ENCODE data around the gene ACCSL. TPM values are rescaled to one million over a fixed set of nuclear protein-coding genes. Genes with fewer than 3 reads are reported as not detected.
A peak's percentile ranks its signal among the peaks of the same experiment; 100 is the strongest.

The ACCSL gene
- total RNA-seq, 1 donor from 2014 or later = not detected

DNA sequence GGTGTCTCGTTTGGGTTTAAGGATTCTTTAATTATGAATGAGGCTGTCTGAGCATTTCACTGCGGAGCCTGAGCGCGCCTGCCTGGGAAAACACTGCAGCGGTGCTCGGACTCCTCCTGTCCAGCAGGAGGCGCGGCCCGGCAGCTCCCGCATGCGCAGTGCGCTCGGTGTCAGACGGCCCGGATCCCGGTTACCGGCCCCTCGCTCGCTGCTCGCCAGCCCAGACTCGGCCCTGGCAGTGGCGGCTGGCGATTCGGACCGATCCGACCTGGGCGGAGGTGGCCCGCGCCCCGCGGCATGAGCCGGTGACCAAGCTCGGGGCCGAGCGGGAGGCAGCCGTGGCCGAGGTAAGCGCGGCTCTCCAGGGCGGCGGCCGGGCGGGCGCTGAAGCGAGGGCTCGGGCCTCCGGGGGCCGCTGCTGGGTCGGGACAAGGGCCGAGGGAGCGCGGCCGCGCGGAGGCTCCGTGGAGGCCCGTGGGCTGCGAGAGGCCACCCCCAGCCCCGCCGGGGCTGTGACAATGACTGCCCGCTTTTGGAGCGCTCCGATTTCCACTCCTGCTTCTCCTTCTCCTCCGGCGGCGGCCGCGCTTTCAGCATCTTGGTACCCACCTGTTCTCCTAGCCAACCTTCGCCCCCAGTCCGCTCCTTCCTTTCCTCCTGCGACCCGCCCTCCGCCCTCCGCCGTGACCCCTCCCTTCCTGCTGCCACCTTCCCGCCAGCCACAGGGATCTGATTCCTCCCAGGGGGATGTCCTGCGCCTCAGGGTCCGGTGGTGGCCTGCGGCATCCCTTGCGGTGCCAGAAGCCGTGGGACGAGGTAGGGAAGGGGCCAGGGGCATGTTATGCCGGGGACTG lies 48.0 kb downstream of the ACCSL start, which contains the start of gene EXT2:
Gene EXT2 (plus strand): TSS at position 173 of the 854 bp plus-strand sequence. CDS start 12,035 bp downstream, outside the sequence.
- peaks cover 8% of the 10 kb centered on the region for H3K36me3 Mint-ChIP-seq (ENCODE audit: low read depth)
- DNase-seq (ENCODE audit: low spot score) = peak; percentile 82
- intact Hi-C loops (cut with micrococcal nuclease) = loop anchor here (2.0 to 10.0 kb wide), 4 partner anchors 153 to 859 kb away; partner anchors contain the start of genes API5, C11orf96 and TP53I11
- H3K27ac Mint-ChIP-seq = peak within 1 kb of the TSS; percentile 50
- no peaks in the 10 kb centered on the region for H3K27me3 Mint-ChIP-seq (ENCODE audit: insufficient read depth)
- peak within 1 kb of the TSS; percentile 87 for H3K4me3 Mint-ChIP-seq
- peaks cover 30% of the 10 kb centered on the region for H3K4me1 Mint-ChIP-seq (ENCODE audit: low read depth)
- no peaks in the 10 kb centered on the region for H3K9me3 Mint-ChIP-seq

DNA sequence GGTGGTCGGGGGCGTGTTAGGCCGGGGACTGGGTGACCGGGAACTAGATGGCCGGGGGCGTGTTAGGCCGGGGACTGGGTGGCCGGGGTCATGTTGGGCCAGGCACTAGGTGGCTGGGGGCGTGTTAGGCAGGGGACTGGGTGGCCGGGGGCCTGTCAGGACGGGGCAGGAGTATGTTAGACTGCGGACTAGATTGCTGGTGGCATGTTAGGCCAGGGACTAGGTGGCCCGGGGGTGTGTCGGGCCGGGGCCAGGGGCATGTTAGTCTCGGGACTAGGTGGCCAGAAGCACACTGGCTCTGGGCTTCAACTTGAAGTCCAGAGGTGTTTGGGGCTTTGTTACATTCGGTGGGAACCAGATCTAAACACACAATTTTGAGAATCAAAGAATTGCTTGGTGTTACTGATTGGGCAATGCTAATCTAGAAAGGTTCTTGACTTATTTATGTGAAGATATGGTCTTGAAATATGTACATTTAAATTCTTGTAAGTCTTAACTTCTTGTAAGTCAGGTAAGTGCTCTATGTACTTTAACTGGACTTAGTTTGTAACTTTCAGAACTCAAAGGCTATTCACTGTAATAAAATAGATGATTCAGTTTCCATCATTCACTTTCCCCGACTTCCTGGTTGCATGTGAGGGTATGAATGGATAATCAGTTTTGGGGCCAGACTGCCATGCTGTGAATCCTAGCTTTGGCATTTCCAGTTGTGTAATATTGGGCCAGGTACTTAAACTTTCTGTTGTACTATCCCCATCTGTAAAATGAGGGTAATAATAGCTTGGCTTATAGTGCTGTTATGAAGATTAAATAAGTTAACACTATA lies 48.8 kb downstream of the ACCSL start:
- Mint-ChIP-seq H3K4me1 (ENCODE audit: low read depth) (peaks cover 30% of the 10 kb centered on the region), H3K27ac (no peak overlapping the region), H3K4me3 (peak overlapping the region; percentile 87), H3K36me3 (ENCODE audit: low read depth) (peaks cover 8% of the 10 kb centered on the region), H3K9me3 (no peaks in the 10 kb centered on the region), H3K27me3 (ENCODE audit: insufficient read depth) (no peaks in the 10 kb centered on the region)
- intact Hi-C loops (cut with micrococcal nuclease) = loop anchor here (10.0 kb wide), 1 partner anchor 858 kb away; the partner anchor contains the start of gene TP53I11
- DNase-seq (ENCODE audit: low spot score) = no peak

DNA sequence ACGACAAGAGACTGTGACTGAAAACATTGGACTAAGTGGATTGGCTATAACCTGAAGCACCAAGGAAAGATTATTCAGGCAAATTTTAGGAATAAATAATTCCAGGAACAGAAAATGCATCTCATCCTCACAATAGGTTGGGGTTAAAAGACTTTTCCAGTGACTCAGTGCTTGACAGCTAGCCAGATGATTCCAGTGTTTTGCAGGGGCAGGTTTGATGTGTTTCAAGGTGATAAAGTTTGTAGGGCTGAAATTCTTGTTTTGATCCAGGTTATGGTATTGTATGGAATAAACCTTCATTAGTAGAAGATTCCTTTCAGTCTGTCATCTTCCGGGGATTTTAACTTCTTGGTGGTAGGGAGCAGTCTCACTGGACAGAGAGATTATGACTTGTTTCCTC lies 50.0 kb downstream of the ACCSL start:
- intact Hi-C loops (cut with micrococcal nuclease) = loop anchor here (10.0 kb wide), 1 partner anchor 857 kb away; the partner anchor contains the start of gene TP53I11
- no peaks in the 10 kb centered on the region for H3K9me3 Mint-ChIP-seq
- H3K4me1 Mint-ChIP-seq (ENCODE audit: low read depth) = peaks cover 30% of the 10 kb centered on the region
- peaks cover 8% of the 10 kb centered on the region for H3K36me3 Mint-ChIP-seq (ENCODE audit: low read depth)
- no peak overlapping the region for H3K4me3 Mint-ChIP-seq
- H3K27me3 Mint-ChIP-seq (ENCODE audit: insufficient read depth) = no peaks in the 10 kb centered on the region
- DNase-seq (ENCODE audit: low spot score) = no peak
- no peak overlapping the region for H3K27ac Mint-ChIP-seq

DNA sequence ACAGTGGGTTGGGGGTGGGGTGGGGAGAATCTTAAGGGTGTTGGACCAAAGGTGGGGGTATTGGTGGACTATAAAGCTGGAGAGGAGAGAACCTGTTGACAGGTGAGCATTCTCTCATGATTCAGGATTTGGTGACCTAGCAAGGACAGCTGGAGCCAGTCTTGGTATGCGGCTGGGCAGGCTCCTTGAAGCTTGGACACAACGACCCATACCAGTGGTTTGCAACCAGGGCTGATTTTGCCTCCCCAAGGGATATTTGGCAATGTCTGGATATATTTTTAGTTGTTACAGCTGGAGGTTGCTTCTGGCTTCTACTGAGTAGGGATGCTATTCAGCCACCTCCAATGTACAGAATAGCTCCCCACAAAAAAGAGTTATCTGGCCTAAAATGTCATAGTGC lies 53.3 kb downstream of the ACCSL start:
- Mint-ChIP-seq H3K27me3 (ENCODE audit: insufficient read depth) (no peaks in the 10 kb centered on the region), H3K4me3 (no peak overlapping the region), H3K9me3 (no peaks in the 10 kb centered on the region), H3K4me1 (ENCODE audit: low read depth) (peaks cover 15% of the 10 kb centered on the region), H3K27ac (no peak overlapping the region), H3K36me3 (ENCODE audit: low read depth) (peaks cover 12% of the 10 kb centered on the region)
- DNase-seq (ENCODE audit: low spot score) = no peak
- intact Hi-C loops (cut with micrococcal nuclease) = no loop called here

DNA sequence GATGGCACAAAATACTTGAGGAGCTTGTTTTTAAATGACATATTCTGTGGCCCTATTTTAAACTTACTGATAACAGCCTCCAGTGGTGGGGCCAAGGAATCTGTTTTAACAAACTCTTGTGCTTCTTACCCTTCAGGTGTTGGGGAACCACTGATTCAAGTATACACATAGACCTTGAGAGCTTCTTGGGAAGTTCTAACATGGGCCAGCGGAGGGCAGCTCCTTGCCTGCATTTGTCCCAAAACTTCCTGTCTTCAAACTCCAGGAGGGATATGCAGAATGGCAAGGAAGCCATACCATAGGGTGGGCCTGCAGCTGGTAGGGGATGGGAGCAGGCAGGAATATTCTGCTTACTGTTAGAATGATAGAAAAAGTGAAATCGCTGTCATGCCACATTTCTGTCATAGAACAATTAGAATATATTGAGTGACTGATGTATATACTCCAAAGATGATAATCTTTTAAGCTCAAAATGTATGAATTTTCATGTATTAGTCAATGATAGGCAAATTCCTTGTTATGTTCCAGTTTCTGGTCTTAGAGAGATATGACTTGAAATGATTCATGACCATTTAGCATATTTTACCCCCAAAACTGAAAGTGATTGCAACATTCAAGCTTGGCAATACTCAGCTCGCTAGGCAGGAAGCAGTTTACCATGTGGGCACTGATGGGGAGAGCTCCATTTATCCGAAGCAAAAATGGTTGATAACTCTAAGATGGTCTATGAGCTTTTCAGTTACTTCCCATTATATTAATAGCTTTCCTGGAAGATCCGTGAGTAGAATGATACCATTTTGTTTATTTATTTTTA lies 56.9 kb downstream of the ACCSL start:
- H3K27ac Mint-ChIP-seq = no peak overlapping the region
- H3K4me3 Mint-ChIP-seq = no peak overlapping the region
- intact Hi-C loops (cut with micrococcal nuclease) = no loop called here
- no peak for DNase-seq (ENCODE audit: low spot score)
- H3K27me3 Mint-ChIP-seq (ENCODE audit: insufficient read depth) = no peaks in the 10 kb centered on the region
- H3K4me1 Mint-ChIP-seq (ENCODE audit: low read depth) = no peaks in the 10 kb centered on the region
- H3K36me3 Mint-ChIP-seq (ENCODE audit: low read depth) = peaks cover 12% of the 10 kb centered on the region
- H3K9me3 Mint-ChIP-seq = no peaks in the 10 kb centered on the region

DNA sequence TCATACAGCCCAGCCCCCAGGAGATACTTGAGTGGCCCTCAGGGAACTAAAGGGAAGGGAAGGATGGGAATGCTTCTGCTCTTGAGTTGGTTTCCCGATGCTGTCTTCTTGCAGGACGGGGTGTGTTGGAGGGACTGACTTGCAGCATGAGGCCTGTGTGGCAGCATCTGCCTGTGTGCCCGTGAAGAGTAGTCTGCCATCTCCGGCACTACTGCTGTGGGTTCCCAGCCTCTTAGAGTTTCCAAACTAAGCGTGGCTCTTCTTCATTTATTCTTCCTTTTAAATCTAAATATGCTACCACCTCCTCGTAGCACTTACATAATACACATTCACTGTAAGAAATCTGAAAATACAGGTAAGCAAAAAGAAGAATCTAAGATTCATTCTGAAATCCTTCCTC lies 60.5 kb downstream of the ACCSL start:
- peaks cover 17% of the 10 kb centered on the region for H3K4me1 Mint-ChIP-seq (ENCODE audit: low read depth)
- H3K27ac Mint-ChIP-seq = no peak overlapping the region
- intact Hi-C loops (cut with micrococcal nuclease) = no loop called here
- H3K4me3 Mint-ChIP-seq = no peak overlapping the region
- no peak for DNase-seq (ENCODE audit: low spot score)
- H3K27me3 Mint-ChIP-seq (ENCODE audit: insufficient read depth) = no peaks in the 10 kb centered on the region
- no peaks in the 10 kb centered on the region for H3K9me3 Mint-ChIP-seq
- peaks cover 19% of the 10 kb centered on the region for H3K36me3 Mint-ChIP-seq (ENCODE audit: low read depth)

Other genes with a start within 250 kb of the ACCSL start
- 32.7 and 38.1 TPM in 2 replicates for gene ALKBH3, start 167.2 kb upstream of the ACCSL start, total RNA-seq
- gene C11orf96, start 105.3 kb upstream of the ACCSL start, total RNA-seq = 3.0 and 3.7 TPM in 2 replicates
- gene ACCS, start 18.3 kb downstream of the ACCSL start, total RNA-seq = 14.7 and 18.1 TPM in 2 replicates
- 31.0 and 35.6 TPM in 2 replicates for gene EXT2, start 47.7 kb downstream of the ACCSL start, total RNA-seq

Measured in activated T-helper 1 cell treated with anti-CD3 and anti-CD28 coated beads, Interleukin-12 subunit alpha, Interleukin-12 subunit beta, Interleukin-2, Interleukin-4 antibody, amounts not matched to agents 30 ng/mL and 10 ng/mL and 1 ng/mL, durations not matched to agents 14 hours and 24 hours and 36 hours (primary cell).